Measurements from ENCODE around the gene IL12RB1. TPM values are rescaled to one million over a fixed set of nuclear protein-coding genes. Genes with fewer than 3 reads are reported as not detected.

The IL12RB1 gene
- total and polyA plus RNA-seq, 3 experiments from 2014 or later = 18.9 to 43.2 (median 19.6) TPM

DNA sequence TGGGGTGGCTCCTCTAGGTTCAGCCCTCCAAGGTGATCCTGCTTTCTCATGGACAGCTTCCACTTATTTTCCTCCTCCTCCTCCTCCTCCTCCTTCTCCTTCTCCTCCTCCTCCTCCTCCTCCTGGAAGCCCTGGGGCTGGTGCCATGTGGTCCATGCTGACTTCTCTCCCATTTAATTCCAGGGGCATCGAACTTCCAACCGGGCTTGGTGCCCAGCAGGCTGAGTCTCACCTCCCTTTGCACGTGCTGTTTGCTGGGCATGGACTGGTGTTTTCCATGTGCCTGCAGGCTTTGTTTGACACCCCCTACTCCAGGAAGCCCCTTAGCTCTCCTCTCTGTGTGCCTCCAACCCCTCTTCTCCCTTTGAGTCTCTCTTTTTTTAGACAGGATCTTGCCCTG, 14.5 kb upstream of the IL12RB1 start:
- CTCF ChIA-PET = interaction anchor here (0.9 to 1.1 kb wide), 2 partner anchors 10 to 94 kb away, joined by 4 read pairs; no protein-coding TSS in a partner anchor
- Mint-ChIP-seq H3K4me1 (peaks cover 31 to 37% (median 33%) of the 10 kb centered on the region in 3 donors), H3K27ac (peak overlapping the region in 2 of 8 donors; percentile 30 to 78), H3K27me3 (no peaks in the 10 kb centered on the region), H3K36me3 (peaks cover 0 to 2% (median 0%) of the 10 kb centered on the region in 3 donors), H3K4me3 (peak overlapping the region in 3 of 7 donors; percentile 12 to 52 (median 12)), H3K9me3 (no peaks in the 10 kb centered on the region)
- Histone ChIP-seq H3K27me3 (ENCODE audit: insufficient read depth, low read length, poor library complexity, severe bottlenecking) (no peaks in the 10 kb centered on the region), H3K9me3 (ENCODE audit: low read length) (no peaks in the 10 kb centered on the region), H3K4me1 (ENCODE audit: insufficient read depth, low read length) (peaks cover 37% of the 10 kb centered on the region), H3K27ac (ENCODE audit: low read depth, low read length) (no peak overlapping the region), H3K4me3 (ENCODE audit: low read length) (no peak overlapping the region), H3K36me3 (ENCODE audit: insufficient read depth, low read length) (no peaks in the 10 kb centered on the region)
- POLR2A ChIA-PET = no interaction called here
- DNase-seq = no peak

DNA sequence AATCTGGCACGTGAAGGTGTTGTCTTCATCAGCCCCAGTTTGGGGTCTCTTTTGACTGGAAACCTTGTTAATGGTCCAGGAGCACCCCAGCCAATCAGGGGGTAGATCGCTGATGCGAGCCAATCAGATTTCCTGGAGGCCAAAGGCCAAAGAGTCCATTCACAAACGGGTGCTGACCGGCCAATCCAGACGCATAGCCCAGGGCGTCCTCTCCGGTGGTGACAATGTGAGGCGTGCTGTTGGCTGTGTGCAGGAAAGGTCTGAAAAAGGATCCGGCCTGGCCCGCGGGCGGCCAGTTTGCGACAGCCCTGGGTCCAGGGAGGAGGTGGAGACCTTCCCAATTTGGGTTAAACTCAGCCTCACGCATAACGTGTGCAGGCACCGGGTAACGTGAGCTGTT, 14.0 kb upstream of the IL12RB1 start:
- H3K4me1 ChIP-seq (ENCODE audit: insufficient read depth, low read length) = peaks cover 37% of the 10 kb centered on the region
- H3K36me3 Mint-ChIP-seq = peaks cover 0 to 2% (median 0%) of the 10 kb centered on the region in 3 donors
- peaks cover 31 to 37% (median 33%) of the 10 kb centered on the region in 3 donors for H3K4me1 Mint-ChIP-seq
- H3K9me3 Mint-ChIP-seq = no peaks in the 10 kb centered on the region
- H3K27ac ChIP-seq (ENCODE audit: low read depth, low read length) = no peak overlapping the region
- peak overlapping the region in 1 of 7 donors; percentile 52 for H3K4me3 Mint-ChIP-seq
- H3K27me3 Mint-ChIP-seq = no peaks in the 10 kb centered on the region
- ChIA-PET POLR2A (no interaction called here), CTCF (interaction anchor here (0.9 to 1.6 kb wide), 2 partner anchors 9 to 10 kb away, joined by 4 to 5 read pairs; no protein-coding TSS in a partner anchor)
- no peaks in the 10 kb centered on the region for H3K9me3 ChIP-seq (ENCODE audit: low read length)
- no peak overlapping the region for H3K4me3 ChIP-seq (ENCODE audit: low read length)
- H3K27me3 ChIP-seq (ENCODE audit: insufficient read depth, low read length, poor library complexity, severe bottlenecking) = no peaks in the 10 kb centered on the region
- no peak for DNase-seq
- H3K36me3 ChIP-seq (ENCODE audit: insufficient read depth, low read length) = no peaks in the 10 kb centered on the region
- peak overlapping the region in 1 of 8 donors; percentile 30 for H3K27ac Mint-ChIP-seq

- H3K27me3 ChIP-seq (ENCODE audit: insufficient read depth, low read length, poor library complexity, severe bottlenecking) = no peaks in the 10 kb centered on the region
- DNase-seq = no peak
- Mint-ChIP-seq H3K27ac (peak overlapping the region in 7 of 8 donors; percentile 84 to 97 (median 93)), H3K36me3 (peaks cover 0 to 2% (median 0%) of the 10 kb centered on the region in 3 donors), H3K27me3 (no peaks in the 10 kb centered on the region), H3K4me1 (peaks cover 30 to 38% (median 32%) of the 10 kb centered on the region in 3 donors), H3K4me3 (peak overlapping the region; percentile 86 to 95 (median 88)), H3K9me3 (no peaks in the 10 kb centered on the region)
- ChIA-PET CTCF (interaction anchor here (1.3 to 1.6 kb wide), 3 partner anchors 10 to 13 kb away, joined by 3 to 5 read pairs (median 3); partner anchors contain the start of gene IL12RB1), POLR2A (no interaction called here)
- peaks cover 33% of the 10 kb centered on the region for H3K4me1 ChIP-seq (ENCODE audit: insufficient read depth, low read length)
- H3K9me3 ChIP-seq (ENCODE audit: low read length) = no peaks in the 10 kb centered on the region
- no peak overlapping the region for H3K27ac ChIP-seq (ENCODE audit: low read depth, low read length)
- H3K36me3 ChIP-seq (ENCODE audit: insufficient read depth, low read length) = no peaks in the 10 kb centered on the region
- peak overlapping the region; percentile 83 for H3K4me3 ChIP-seq (ENCODE audit: low read length)
Measured at GRCh38 chr19:18099623-18099995, 12.9 kb upstream of the IL12RB1 start.

- Histone ChIP-seq H3K9me3 (ENCODE audit: low read length) (no peaks in the 10 kb centered on the region), H3K27ac (ENCODE audit: low read depth, low read length) (no peak overlapping the region), H3K4me1 (ENCODE audit: insufficient read depth, low read length) (peaks cover 27% of the 10 kb centered on the region), H3K27me3 (ENCODE audit: insufficient read depth, low read length, poor library complexity, severe bottlenecking) (no peaks in the 10 kb centered on the region), H3K36me3 (ENCODE audit: insufficient read depth, low read length) (no peaks in the 10 kb centered on the region), H3K4me3 (ENCODE audit: low read length) (peak overlapping the region; percentile 83)
- Mint-ChIP-seq H3K9me3 (no peaks in the 10 kb centered on the region), H3K27ac (peak overlapping the region; percentile 39 to 97 (median 92)), H3K36me3 (peaks cover 0 to 2% (median 0%) of the 10 kb centered on the region in 3 donors), H3K4me1 (peaks cover 25 to 33% (median 29%) of the 10 kb centered on the region in 3 donors), H3K4me3 (peak overlapping the region; percentile 86 to 95 (median 88)), H3K27me3 (no peaks in the 10 kb centered on the region)
- CTCF ChIA-PET = interaction anchor here (1.3 to 1.6 kb wide), 3 partner anchors 11 to 14 kb away, joined by 3 to 5 read pairs (median 3); partner anchors contain the start of gene IL12RB1
- POLR2A ChIA-PET = interaction anchor here (0.7 to 2.3 kb wide), 4 partner anchors 13 to 98 kb away, joined by 3 to 12 read pairs (median 5); no protein-coding TSS in a partner anchor
- peak; percentile 41 to 70 (median 50) for DNase-seq
Measured at GRCh38 chr19:18098891-18099622, 12.3 kb upstream of the IL12RB1 start.

DNA sequence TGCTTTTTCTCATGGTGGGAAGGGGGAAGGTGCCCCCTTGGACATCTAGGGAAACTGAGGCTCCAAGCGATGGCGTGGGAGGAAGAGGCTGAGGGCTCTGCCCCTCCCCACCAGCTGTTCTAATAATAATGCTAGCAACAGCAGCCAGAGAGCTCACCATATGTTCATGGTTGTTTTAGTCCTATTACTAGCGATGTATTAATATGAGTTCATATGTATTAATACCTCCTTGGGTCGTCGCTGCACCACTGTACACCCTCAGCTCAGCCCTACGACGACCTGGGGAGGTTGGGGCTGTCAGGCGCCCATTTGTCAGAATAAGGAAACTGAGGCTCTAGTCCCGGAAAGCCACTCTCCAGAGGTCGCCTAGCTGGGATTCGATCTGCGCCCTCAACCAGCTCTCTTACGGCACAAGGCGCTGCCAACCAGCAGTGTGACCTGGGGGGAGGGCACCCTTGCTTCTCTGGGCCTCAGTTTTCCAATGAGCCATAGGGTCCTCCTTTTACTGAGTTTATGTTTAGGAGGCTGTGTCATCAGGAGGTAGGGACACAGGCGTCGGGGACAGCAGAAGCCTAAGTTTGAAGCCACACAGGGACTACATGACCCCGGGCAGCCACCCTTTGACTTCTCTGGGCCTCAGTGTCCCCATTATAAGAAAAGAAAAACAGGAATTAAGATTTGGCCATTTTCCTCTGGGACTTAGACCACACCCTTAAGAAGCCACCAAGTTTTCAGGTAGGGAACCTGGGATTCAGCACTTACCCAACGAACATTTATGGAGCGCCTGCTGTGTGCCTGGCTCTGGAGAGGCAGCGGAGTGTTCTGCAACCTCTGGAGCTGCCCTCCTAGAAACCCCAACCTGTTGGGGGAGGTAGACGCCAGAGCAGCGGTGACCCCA, 11.5 kb upstream of the IL12RB1 start:
- ChIA-PET POLR2A (interaction anchor here (0.5 to 2.3 kb wide), 11 partner anchors 10 to 181 kb away, joined by 3 to 12 read pairs (median 4); partner anchors contain the start of genes ARRDC2 and IL12RB1), CTCF (interaction anchor here (0.9 to 1.4 kb wide), 7 partner anchors 11 to 90 kb away, joined by 3 to 5 read pairs (median 3); partner anchors contain the start of genes ARRDC2 and IL12RB1)
- no peak for DNase-seq

DNA sequence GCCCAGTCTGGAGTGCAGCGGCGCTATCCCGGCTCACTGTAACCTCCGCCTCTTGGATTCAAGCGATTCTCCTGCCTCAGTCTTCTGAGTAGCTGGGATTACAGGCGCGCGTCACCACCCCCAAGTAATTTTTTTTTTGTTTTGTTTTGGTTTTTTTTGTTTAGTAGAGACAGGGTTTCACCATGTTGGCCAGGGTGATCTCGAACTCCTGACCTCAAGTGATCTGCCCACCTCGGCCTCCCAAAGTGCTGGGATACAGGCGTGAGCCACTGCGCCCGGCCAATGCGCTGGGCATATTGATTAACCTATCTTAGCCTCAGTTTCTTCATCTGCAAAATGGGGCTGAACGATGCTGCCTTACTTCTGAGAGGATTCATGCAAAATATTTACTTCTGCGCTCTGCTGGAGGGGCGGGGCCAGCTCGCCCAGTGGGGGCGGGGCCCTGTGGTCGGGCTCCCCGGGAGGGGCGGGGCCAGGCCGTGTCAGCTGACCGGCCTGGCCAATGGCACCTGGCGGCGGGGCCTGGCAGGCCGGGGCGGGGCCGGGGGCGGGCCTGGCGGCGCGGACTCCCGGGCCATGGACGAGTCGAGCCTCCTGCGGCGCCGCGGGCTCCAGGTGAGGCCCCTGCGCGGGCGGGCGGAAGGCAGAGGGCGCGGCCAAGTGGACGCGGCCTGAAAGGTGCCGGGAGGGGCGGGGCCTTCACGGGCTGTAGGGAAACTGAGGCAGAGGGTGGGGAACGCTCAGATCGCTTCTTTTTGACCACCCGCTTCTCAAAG, 10.7 kb upstream of the IL12RB1 start, which contains the start of gene MAST3:
Gene MAST3, plus strand, starts transcription at position 562 of the 776 bp plus-strand sequence. Its CDS starts 15 bp downstream, at position 577.
- no peaks in the 10 kb centered on the region for H3K27me3 Mint-ChIP-seq
- peak within 1 kb of the TSS; percentile 68 to 97 (median 89) for H3K27ac Mint-ChIP-seq
- peaks cover 0 to 2% (median 0%) of the 10 kb centered on the region in 3 donors for H3K36me3 Mint-ChIP-seq
- ChIA-PET POLR2A (interaction anchor here (0.5 to 2.3 kb wide), 9 partner anchors 11 to 182 kb away, joined by 3 to 12 read pairs (median 5); partner anchors contain the start of genes ARRDC2 and IL12RB1), CTCF (interaction anchor here (0.9 to 1.4 kb wide), 5 partner anchors 11 to 89 kb away, joined by 3 to 5 read pairs (median 3); partner anchors contain the start of genes ARRDC2 and IL12RB1)
- Histone ChIP-seq H3K27me3 (ENCODE audit: insufficient read depth, low read length, poor library complexity, severe bottlenecking) (no peaks in the 10 kb centered on the region), H3K4me1 (ENCODE audit: insufficient read depth, low read length) (peaks cover 39% of the 10 kb centered on the region), H3K9me3 (ENCODE audit: low read length) (no peaks in the 10 kb centered on the region), H3K27ac (ENCODE audit: low read depth, low read length) (peak within 1 kb of the TSS; percentile 47), H3K4me3 (ENCODE audit: low read length) (peak within 1 kb of the TSS; percentile 83), H3K36me3 (ENCODE audit: insufficient read depth, low read length) (no peaks in the 10 kb centered on the region)
- H3K4me1 Mint-ChIP-seq = peaks cover 26 to 39% (median 30%) of the 10 kb centered on the region in 3 donors
- peak; percentile 88 to 93 (median 91) for DNase-seq
- H3K4me3 Mint-ChIP-seq = peak within 1 kb of the TSS; percentile 86 to 95 (median 88)
- no peaks in the 10 kb centered on the region for H3K9me3 Mint-ChIP-seq

More for the DNA sequence above, 11.5 kb upstream of the IL12RB1 start:
- Histone ChIP-seq H3K9me3 (ENCODE audit: low read length) (no peaks in the 10 kb centered on the region), H3K27ac (ENCODE audit: low read depth, low read length) (peak overlapping the region; percentile 47), H3K27me3 (ENCODE audit: insufficient read depth, low read length, poor library complexity, severe bottlenecking) (no peaks in the 10 kb centered on the region), H3K4me3 (ENCODE audit: low read length) (peak overlapping the region; percentile 83), H3K36me3 (ENCODE audit: insufficient read depth, low read length) (no peaks in the 10 kb centered on the region), H3K4me1 (ENCODE audit: insufficient read depth, low read length) (peaks cover 32% of the 10 kb centered on the region)
- Mint-ChIP-seq H3K4me1 (peaks cover 22 to 32% (median 26%) of the 10 kb centered on the region in 3 donors), H3K4me3 (peak overlapping the region; percentile 86 to 95 (median 88)), H3K27me3 (no peaks in the 10 kb centered on the region), H3K27ac (peak overlapping the region; percentile 68 to 97 (median 89)), H3K9me3 (no peaks in the 10 kb centered on the region), H3K36me3 (peaks cover 0 to 2% (median 0%) of the 10 kb centered on the region in 3 donors)

Data from CD8-positive, alpha-beta memory T cell (primary cell).